Cardiac atrium fibroblast (primary cell): ENCODE data around the gene CDKN2A. TPM values are rescaled to one million over a fixed set of nuclear protein-coding genes. Genes with fewer than 3 reads are reported as not detected.

ENCODE experiments used
- total RNA-seq: library from RNA; depleted of rRNA; stranded (reverse); fragments of >200 nt; gene quantifications from 2 replicates; pipeline ENCODE4 v1.2.3, GENCODE V29; 2015

Gene CDKN2A
- 8.7 and 11.8 TPM in 2 replicates for total RNA-seq

DNA sequence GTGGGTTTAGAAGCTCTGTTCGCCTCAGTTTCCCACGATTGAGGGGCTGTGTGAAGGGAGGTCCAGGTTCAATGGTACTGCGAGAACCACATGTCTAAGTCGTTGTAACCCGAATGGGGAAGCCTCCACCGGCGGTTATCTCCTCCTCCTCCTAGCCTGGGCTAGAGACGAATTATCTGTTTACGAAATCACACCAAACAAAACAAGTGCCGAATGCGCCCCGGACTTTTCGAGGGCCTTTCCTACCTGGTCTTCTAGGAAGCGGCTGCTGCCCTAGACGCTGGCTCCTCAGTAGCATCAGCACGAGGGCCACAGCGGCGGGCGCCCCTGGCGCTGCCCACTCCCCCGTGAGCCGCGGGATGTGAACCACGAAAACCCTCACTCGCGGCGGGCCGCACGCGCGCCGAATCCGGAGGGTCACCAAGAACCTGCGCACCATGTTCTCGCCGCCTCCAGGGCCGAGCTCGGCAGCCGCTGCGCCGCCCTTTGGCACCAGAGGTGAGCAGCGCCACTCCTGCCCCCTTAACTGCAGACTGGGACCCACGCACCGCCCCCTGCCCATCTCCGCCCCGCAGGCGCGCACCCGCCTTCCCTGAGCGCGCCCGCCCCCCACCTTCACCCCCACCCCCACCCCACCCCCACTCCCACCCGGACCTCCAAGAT is at the start of gene CDKN2A:
Gene CDKN2A (minus strand): TSS at position 500 of the 663 bp plus-strand sequence.

DNA sequence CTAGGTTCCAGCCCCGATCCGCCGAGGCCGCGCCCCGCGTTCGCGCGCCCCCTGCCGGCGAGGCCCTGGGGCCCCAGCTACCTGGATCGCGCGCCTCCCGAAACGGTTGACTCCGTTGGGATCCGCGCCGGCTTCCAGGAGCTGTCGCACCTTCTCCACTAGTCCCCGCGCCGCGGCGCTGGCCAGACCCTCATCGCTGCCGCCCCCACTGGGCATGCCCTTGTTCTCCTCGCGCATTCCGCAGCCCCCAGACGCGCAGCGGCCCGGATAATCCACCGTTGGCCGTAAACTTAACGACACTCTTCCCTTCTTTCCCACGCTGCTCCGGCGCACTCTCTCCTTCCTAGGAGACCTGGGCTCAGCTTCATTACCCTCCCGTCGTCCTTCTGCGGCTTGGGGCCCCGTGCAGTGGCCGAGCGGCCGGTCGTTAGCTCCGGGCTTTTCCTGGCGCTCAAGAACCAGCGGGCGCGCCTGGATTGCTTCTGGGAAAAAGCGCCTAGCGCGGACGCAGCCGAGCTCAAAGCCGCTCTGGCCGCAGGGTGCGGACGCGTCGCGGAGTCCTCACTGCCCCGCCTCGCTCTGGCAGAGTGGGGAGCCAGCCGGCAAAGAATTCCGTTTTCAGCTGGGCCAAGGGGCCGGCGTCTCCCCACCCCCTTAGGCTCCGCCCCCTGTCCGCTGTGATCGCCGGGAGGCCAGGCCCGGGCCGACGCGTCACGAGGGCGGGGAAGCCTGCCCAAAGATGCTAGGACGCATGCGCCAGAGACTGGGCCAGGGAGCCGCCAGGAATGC is 14.7 kb upstream of the CDKN2A start, which contains the start of gene CDKN2B:
Gene CDKN2B (minus strand): TSS at position 589 of the 789 bp plus-strand sequence. CDS start 352 bp downstream, at position 237.

DNA sequence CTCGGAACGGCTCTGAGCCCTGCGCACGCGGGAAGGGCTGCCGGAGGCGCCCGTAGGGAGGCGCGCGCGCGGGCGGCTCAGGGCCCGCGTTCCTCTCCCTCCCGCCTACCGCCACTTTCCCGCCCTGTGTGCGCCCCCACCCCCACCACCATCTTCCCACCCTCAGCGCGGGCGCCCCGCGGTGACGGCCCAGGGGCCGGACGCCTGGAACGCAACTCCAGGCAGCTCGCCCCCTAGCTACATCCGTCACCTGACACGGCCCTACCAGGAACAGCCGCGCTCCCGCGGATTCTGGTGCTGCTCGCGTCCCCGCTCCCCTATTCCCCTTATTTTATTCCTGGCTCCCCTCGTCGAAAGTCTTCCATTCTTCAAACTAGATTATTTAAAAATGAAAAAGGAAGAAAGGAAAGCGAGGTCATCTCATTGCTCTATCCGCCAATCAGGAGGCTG is 389 bp upstream of the CDKN2A start, which contains the start of gene CDKN2B-AS1:
Gene CDKN2B-AS1 (plus strand): TSS at position 236 of the 450 bp plus-strand sequence.

Other genes with a start within 250 kb of the CDKN2A start
- 22.7 and 24.4 TPM in 2 replicates for gene MTAP, start 191.8 kb downstream of the CDKN2A start, total RNA-seq
- gene CDKN2B-AS1, start 399 bp upstream of the CDKN2A start, total RNA-seq, result 0.16 and 0.18 TPM in 2 replicates
- gene CDKN2B, start 14.9 kb upstream of the CDKN2A start, total RNA-seq, result 5.1 and 16.8 TPM in 2 replicates